ENCODE results near the gene APC2.

The APC2 gene

DNA sequence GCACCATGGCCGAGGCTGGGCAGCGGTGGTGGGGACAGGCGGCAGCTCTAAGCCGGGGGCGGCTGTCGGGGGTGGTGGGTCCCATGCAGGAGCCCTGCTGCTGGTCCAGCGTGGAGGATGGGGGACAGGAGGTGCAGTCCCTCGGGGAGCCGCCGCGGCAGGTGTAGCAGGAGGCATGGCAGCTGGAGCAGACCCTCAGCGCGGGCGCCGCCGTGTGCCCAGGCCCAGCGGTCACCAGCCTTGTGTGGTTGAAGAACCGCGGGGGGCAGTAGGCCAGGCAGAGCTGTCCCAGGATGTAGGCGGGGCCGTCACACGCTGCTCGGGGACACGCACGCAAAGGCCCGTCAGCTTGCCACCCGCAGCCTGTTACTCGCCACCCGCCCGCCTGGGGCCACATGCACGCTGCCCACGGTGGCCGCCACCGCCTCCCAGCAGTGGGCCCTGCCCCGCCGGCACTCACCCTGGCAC is 32.0 kb downstream of the APC2 start:
- DNase-seq (ENCODE audit: low read depth) = no peak

DNA sequence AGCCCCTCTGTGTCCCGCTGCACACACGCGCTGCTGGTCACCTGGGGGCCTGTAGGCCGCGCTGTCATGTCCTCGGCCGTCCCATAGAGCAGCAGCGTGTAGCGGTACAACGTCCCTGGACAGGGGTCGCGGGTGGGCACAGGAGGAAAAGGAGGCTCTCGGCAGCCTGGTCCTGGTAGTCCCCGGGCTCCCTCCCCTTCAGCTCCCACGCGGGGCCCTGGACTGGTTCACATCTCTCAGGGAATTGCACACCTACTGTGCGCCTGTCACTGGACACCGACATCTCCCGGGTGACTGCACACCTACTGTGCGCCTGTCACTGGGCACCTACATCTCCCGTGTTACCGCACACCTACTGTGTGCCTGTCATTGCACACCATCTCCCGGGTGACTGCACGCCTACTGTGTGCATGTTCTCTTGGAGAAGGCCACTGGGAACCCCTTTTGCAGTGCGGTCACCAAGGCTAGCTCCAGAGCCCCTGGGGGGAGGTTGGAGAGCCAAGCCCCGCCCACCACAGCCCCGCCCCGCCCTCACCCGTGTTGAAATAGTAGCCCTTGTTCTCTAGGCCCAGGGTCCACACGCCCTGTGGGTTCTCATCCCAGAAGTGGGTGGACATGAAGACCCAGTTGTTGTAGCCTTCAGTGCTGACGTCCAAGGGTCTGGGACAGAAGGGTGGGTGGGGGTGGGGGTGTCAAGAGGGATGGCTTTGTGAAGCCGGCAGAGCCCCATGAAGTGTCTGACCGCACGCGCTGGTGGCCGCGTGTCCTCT is 32.6 kb downstream of the APC2 start:
- no peak for DNase-seq (ENCODE audit: low read depth)

DNA sequence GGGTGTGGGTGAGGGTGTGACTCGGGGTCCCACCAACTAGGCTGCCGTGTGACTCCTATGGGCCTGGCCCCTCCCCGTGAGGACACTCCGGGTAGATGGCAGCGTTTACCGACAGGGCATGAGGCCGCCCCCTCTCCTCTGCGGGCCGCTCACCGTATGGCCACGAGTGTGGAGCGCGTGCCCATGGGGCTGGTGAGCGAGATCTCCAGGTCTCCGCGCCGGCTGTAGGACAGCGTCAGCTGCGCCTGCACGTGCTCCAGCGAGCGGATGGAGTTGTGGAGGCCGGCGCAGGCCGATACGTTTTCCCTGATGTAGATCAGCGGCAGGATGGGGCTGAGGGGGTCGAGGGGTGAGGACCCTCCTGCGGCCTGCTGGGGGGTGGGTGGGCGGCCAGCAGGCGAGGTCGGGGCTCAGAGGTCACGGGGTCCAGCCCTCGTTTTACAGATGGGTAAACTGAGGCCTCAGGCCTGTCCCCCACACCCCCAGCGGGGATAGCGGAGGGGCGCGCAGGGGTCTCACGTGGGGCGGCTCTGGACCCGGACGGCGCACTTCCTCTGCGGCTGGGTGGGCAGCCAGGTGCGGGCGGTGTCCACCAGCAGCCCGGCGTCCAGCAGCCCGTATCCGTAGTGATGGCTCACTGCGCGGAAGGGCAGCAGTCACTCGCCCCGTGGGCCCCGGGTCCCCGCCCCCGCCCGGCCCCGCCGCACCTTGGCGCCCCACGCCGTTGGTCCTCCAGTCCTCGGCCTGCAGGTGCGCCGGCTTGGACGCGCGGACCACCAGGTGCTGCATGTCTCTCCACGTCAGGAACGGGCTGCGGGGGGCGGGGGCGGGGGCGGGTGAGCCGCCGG is 33.4 kb downstream of the APC2 start:
- DNase-seq (ENCODE audit: low read depth) = no peak

DNA sequence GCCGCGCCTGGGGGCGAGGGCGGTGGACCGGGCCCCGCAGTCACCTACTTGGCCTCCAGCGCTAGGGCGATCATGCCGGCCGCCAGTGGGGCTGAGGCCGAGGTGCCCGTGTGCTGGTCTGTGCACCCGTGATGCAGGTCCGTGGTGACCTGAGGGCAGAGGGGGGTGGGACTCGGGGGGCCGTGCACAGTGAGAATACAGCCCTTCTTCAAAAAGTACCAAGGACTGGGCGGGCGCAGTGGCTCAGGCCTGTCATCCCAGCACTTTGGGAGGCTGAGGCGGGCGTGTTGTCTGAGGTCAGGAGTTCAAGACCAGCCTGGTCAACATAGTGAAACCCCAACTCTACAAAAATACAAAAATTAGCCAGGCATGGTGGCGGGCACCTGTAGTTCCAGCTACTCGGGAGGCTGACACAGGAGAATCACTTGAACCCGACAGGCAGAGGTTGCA is 34.1 kb downstream of the APC2 start:
- no peak for DNase-seq (ENCODE audit: low read depth)

DNA sequence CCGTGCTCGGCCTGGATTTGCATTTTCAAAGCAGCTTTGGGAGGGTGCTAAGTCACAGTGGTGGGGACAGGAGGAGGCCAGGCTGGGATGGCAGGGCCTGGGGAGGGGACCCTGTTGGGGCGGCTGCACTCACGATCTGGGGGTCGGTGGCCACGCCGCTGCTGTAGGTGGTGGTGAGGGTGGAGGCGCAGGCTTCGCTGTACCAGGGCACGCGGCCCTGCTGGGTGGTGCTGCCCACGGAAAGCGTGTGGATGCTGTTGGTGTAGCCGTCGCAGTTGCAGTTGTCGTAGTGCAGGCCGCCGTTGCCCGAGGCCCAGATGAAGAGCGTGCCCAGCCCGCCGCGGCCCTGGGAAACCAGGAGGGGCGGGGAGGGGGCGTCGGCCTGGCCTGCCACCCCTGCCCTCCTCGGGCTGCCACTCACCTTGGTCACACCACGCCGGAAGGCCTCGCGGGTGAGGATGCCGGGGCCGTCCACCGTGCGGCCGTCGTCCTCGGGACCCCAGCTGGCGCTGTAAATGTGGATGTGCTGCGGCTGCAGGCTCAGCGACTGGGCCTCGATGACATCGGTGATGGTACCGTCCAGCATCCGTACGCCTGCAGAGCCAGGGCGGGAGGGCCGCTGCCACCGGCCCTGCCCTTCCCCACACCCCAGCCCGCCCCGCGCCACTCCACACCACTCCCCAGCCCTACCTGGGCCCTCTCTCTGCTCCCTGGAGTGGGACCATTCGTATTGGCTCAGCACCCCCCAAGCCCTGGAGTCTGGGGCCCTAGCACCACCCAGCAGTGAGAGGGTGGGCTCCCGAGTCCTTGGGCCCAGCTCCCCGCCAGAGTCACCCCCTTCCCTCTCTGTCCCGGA is 37.0 kb downstream of the APC2 start:
- DNase-seq (ENCODE audit: low read depth) = no peak

DNA sequence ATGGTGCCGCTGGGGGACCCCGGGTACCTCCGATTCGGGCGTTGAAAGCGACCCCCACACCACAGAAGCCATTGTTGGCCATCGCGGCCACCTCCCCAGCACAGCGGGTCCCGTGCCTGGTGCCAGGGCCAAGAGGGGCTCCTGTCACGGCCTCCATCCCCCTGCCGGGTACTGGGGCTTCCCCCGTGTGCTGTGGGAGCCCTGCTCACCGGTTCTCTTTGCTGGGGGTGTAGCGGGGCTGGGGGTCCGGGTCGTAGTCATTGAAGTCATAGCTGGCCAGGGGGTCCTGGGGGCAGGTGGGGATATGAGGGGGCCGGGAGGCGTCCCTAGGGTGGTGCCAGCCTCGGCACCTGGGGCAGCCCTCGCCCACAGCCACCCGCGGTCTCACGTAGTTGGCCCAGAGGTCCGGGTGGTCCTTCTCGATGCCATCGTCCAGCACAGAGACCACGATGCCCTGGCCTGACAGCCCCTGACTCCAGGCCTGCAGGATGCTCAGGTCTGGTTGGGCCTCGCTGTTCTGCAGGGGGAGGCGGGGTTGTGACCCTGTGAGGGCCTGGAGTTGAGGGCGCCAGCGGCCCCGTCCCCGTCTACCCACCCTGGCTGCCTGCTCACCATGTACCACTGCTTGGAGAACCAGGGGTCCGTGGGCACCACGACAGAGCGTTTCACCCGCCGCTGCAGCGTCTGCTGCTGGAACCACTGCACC is 37.8 kb downstream of the APC2 start:
- no peak for DNase-seq (ENCODE audit: low read depth)

DNA sequence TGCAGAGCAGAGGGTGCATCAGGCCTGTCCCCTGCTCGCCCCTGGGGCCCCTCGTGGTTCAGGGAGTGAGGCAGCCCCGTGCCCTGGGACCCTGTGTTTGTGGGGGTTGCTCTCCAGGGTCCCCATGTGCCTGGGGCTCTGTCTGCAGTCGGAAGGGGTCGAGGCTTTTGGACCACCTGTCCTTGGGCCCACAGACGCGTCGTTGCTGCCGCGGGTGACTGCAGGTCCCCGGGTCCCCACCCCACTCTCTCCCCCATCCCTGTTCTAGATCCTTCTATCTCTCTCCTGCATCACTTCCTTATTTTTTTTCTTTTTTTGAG is 38.3 kb downstream of the APC2 start:
- no peak for DNase-seq (ENCODE audit: low read depth)

DNA sequence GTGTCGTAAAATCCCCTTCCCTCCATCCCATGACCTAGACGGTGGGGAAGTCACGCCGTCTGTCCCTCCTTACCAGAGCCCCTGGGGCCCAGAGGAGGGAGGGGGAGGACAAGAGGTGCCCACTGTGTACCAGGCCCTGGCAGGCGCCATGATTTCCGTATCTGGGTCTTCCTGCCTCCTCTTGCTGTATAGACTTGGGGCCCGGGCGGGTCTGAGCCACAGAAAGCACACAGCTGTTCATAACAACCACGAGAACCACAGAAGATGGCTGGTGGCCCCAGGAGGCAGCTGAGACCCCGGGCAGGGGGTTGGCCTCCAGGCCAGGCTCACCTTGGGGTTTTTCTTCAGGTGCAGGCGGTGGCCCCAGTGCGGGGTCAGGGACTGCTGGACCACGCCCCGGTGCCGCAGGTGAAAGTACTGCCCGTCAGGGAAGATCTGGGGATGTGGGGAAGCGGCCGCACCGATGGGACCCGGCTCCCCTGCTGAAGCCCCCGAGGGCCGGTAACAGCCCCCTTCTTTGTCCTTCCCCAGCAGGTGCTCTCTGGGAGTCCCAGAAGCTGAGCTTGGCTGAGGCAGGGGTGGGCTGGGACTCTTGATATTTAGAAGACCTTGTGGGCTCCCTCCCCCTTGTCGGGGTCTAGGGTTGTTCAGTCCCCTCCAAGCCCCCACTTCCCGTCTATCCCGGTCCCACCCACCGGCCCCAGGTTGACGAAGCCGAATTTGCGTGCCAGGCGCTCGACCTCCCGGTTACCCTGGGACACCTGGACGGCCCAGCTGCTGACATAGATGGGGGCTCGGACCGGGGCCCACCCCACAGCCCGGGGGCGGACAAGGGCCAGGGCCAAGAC is 39.8 kb downstream of the APC2 start:
- no peak for DNase-seq (ENCODE audit: low read depth)

DNA sequence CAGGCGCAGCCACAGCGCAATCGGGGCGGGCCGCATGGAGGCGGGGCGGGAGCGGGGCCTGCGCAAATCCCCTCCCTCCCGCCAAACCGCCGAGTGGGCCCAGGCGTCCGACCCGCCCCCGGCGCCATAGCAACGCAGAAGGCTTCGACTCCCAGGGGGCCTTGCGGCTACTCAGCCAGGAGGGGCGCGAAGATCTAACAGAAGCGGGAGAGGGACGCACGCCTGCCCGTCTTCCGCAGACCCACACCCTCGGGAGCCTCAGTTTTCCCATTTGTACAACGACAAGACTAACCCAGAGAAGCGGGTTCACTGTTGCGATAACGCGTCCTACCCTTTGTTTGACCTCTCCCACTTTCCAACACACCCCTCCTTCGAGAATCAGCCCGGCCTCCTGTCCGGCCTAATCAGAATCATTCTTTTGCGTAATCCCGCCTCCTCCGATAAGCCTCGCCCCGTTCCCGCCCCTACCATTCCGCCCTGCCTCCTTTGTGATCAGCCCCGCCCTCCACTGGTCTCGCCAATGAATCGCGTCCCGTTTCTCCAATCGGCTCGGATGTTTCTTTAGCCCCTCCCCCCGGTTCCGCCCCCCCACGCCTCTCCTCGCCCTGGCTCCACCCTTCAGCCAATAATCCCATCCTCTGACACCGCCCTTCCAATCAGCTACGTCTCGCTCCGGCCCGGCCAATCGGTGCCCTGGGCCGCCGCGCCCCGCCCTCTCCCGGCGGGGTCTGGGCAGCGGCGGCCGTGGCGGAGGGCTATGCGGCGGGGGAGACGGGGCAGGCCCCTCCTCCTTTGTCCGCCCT is 40.6 kb downstream of the APC2 start, which contains the start of gene PCSK4:
PCSK4 (minus strand) TSS at position 40 of the 803 bp plus-strand sequence; CDS start at position 36, 4 bp downstream.
- peak; percentile 96 for DNase-seq (ENCODE audit: low read depth)

DNA sequence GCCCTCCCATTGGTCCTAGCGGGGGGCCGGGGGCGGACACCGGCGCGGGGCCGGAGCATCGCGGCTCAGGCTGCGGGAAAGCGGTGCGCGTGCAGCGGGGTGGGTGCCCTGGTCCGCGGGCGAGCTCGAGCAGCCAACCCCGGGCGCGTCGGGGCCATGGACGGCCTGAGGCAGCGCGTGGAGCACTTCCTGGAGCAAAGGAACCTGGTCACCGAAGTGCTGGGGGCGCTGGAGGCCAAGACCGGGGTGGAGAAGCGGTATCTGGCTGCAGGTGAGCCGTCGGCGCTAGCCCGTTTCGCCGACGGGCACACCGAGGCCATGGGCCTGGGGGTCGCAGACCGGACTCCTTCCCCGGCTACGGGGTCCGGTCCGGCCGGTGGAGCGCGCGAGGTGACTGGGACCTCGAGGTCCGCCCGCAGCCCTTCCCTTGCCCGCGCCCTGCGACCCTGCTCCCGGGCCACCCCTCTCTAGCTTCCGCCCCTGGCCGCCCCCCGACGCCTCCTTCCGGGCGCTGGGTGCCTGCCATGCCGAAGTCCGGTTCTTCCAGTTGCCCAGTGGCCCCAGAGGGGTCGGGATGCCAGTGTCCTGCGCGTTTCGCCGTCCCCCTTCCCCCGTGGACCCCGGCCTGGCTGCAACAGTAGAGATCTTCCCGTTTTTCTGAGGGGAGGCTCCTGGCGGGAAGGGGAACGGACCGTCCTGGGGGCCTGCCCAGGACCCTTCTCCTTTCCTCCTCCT is 41.4 kb downstream of the APC2 start, which contains the start of gene REEP6:
REEP6 (plus strand) TSS at position 68 of the 735 bp plus-strand sequence; CDS start at position 157, 89 bp downstream.
- no peak for DNase-seq (ENCODE audit: low read depth)

DNA sequence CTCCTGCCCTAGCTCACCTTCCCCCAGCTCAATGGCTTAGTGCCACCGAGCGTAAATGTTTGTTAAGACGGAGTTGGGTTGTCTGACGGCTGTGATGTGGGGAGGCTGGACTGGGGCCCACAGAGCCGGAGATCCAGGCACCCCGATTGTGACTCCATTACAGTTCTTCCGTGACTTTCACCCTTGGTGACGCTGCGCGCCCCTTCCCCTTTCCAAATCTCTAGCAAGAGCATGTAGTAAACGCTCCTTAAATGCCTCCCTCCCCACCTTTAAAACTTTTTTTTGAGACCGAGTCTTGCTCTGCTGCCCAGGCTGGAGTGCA is 41.9 kb downstream of the APC2 start:
- no peak for DNase-seq (ENCODE audit: low read depth)

DNA sequence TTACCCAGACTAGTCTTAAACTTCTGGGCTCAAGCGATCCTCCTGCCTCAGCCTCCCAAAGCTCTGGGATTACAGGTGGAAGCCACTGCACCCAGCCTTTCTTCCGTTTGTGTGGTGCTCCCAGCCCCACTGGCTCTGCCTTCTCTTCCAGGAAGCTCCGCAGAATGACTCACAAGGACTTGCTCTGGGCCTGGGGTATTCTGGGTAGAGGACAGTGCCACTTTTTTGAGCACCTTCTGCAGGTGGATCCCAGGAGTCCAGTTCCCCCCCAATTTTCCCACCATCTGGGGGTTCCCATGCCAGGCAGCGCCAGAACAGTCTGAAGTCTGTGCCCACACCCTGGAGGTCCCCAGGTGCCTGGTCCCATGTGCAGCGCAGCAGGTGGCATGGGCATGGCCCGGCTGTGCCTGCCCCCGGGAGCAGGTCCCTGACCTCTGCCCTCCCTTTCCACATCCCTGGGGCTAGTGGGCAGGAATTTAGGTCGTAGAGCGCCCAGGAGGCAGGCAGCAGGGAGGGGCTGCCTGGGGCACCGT is 42.6 kb downstream of the APC2 start:
- DNase-seq (ENCODE audit: low read depth) = no peak

DNA sequence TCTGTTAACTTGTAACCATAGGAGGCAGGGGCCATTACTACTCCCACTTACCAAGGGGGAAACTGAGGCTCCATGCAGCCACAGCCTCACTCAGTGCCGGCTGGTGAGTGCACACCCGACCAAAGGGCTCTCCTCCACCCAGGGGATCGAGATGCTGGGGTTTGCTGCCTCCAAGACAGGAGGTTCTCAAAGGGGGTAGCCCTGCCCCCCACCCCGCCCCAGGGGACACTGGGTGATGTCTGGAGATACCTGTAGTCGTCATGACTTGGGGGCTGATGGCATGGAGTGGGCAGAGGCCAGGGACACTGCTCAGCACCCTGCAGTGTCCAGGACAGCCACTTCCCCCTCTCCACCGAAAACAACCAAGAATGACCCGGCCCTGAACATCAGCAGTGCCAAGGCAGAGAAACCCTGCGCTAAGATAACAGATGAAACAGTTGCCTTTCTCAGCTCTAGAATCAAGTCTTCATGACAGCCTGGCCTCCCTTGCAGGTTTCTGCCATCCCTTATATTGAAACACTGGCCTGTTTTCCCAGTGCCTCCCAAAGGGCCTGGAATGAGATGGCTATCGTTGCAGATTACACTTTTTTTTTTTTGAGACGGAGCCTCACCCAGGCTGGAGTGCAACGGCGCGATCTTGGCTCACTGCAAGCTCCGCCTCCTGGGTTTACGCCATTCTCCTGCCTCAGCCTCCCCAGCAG is 44.3 kb downstream of the APC2 start:
- DNase-seq (ENCODE audit: low read depth) = no peak

DNA sequence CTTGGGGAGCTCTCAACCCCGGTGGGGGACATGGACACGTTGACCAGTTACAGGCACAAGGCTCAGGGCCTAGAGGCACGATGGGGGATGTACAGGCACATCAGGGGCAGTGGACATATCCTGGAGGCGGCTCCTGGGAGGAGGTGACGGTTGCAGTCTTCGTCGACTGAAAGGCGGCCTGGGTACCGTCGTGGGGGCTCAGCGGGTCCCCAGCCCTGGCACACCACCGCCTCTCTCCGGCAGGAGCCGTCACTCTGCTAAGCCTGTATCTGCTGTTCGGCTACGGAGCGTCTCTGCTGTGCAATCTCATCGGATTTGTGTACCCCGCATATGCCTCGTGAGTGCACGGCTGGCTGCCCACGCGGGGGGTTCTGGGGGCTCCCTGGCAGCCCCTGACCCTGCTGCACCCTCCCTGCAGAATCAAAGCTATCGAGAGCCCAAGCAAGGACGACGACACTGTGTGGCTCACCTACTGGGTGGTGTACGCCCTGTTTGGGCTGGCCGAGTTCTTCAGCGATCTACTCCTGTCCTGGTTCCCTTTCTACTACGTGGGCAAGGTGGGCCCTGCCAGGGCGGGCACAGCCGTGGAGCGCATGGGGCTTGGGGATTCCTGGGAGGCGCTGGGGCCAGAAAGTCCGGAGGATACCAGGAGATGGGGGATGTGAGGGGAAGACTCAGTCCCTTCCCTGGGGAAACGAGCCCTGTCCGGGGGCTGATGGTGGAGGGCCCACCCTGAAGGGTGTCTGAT is 45.3 kb downstream of the APC2 start:
- no peak for DNase-seq (ENCODE audit: low read depth)

DNA sequence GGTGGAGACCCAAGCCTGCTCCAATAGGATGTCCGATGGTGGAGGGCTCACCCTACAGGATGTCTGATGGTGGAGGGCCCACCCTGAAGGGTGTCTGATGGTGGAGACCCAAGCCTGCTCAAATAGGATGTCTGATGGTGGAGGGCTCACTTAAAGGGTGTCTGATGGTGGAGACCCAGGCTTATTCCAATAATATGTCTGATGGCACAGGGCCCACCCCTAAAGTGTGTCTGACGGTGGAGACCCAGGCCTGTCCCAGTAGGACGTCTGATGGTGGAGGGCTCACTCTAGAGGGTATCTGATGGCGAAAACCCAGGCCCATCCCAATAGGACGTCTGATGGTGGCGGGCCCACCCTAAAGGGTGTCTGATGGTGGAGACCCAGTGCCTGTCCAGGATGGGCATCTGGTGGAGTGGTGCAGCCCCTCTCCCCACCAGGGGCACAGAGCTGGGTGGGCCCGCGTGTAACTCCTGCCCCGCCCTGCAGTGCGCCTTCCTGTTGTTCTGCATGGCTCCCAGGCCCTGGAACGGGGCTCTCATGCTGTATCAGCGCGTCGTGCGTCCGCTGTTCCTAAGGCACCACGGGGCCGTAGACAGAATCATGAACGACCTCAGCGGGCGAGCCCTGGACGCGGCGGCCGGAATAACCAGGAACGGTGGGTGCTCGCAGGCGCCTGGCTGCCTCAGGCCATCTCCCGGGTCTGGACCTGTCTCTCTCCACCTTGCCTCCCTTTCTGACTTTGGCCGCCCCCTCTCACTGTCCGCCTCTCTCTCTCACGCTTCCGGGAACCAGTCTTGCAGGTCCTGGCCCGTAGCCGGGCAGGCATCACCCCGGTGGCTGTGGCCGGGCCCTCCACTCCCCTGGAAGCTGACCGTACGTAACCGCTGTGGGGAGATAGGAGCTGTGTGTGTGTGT is 46.1 kb downstream of the APC2 start:
- no peak for DNase-seq (ENCODE audit: low read depth)

All from activated T-cell treated with anti-CD3 and anti-CD28 coated beads for 48 hours (primary cell).